ENCODE measurements around the gene ROBO2.
A peak's percentile ranks its signal among the peaks of the same experiment; 100 is the strongest.

The ROBO2 gene

GRCh38 chr3:77535116-77535515, 495.2 kb downstream of the ROBO2 start:
- Histone ChIP-seq H4K91ac (ENCODE audit: low read depth, low read length) (no peak overlapping the region), H2AFZ (ENCODE audit: insufficient read depth, low read length, poor library complexity) (no peak overlapping the region), H3K4me1 (ENCODE audit: control insufficient read depth in 1 of 2, insufficient read depth in 2 of 2, low read length in 2 of 2) (no peaks in the 10 kb centered on the region), H3K27ac (ENCODE audit: low read depth, low read length) (no peak overlapping the region), H3K27me3 (ENCODE audit: insufficient read depth, low read length) (no peaks in the 10 kb centered on the region), H3K18ac (ENCODE audit: low read length) (no peak overlapping the region), H2BK120ac (ENCODE audit: insufficient read depth, low read length, poor library complexity) (no peak overlapping the region), H4K8ac (ENCODE audit: low read depth, low read length) (no peak overlapping the region), H2BK5ac (ENCODE audit: low read depth, low read length, poor library complexity) (no peak overlapping the region), H3K79me1 (ENCODE audit: low read length) (no peaks in the 10 kb centered on the region), H2AK5ac (ENCODE audit: low read length) (no peak overlapping the region), H3K4me3 (ENCODE audit: low read depth, low read length) (no peak overlapping the region), H3K4me2 (ENCODE audit: low read length) (no peak overlapping the region), H4K12ac (ENCODE audit: low read depth, low read length) (no peak overlapping the region), H2BK12ac (ENCODE audit: low read length) (no peak overlapping the region), H3K9ac (ENCODE audit: low read length) (no peak overlapping the region), H3K23ac (ENCODE audit: low read length) (no peak overlapping the region), H3K36me3 (ENCODE audit: control insufficient read depth in 1 of 2, insufficient read depth in 2 of 2, low read length in 2 of 2) (no peaks in the 10 kb centered on the region), H3K4ac (ENCODE audit: low read depth, low read length) (no peak overlapping the region), H3K9me3 (ENCODE audit: insufficient read depth, low read depth, low read length) (peaks cover 2% of the 10 kb centered on the region), H3K79me2 (ENCODE audit: control insufficient read depth, insufficient read depth, low read length, poor library complexity) (no peaks in the 10 kb centered on the region), H3K14ac (ENCODE audit: low read length) (no peak overlapping the region)
- WGBS (ENCODE audit: extremely low coverage, insufficient coverage, insufficient read length): no CpG with 5 or more reads among the region's 2 CpGs
- no peak for DNase-seq

- Histone ChIP-seq H2BK120ac (ENCODE audit: insufficient read depth, low read length, poor library complexity) (no peak overlapping the region), H4K91ac (ENCODE audit: low read depth, low read length) (no peak overlapping the region), H2BK5ac (ENCODE audit: low read depth, low read length, poor library complexity) (no peak overlapping the region), H3K4me3 (ENCODE audit: low read depth, low read length) (no peak overlapping the region), H3K23ac (ENCODE audit: low read length) (no peak overlapping the region), H4K12ac (ENCODE audit: low read depth, low read length) (no peak overlapping the region), H3K4ac (ENCODE audit: low read depth, low read length) (no peak overlapping the region), H3K14ac (ENCODE audit: low read length) (no peak overlapping the region), H2AFZ (ENCODE audit: insufficient read depth, low read length, poor library complexity) (no peak overlapping the region), H3K9me3 (ENCODE audit: insufficient read depth, low read depth, low read length) (peaks cover 2% of the 10 kb centered on the region), H2AK5ac (ENCODE audit: low read length) (no peak overlapping the region), H3K36me3 (ENCODE audit: control insufficient read depth in 1 of 2, insufficient read depth in 2 of 2, low read length in 2 of 2) (no peaks in the 10 kb centered on the region), H3K27ac (ENCODE audit: low read depth, low read length) (no peak overlapping the region), H3K9ac (ENCODE audit: low read length) (no peak overlapping the region), H4K8ac (ENCODE audit: low read depth, low read length) (no peak overlapping the region), H3K18ac (ENCODE audit: low read length) (no peak overlapping the region), H3K4me2 (ENCODE audit: low read length) (no peak overlapping the region), H3K27me3 (ENCODE audit: insufficient read depth, low read length) (no peaks in the 10 kb centered on the region), H3K79me2 (ENCODE audit: control insufficient read depth, insufficient read depth, low read length, poor library complexity) (no peaks in the 10 kb centered on the region), H3K4me1 (ENCODE audit: control insufficient read depth in 1 of 2, insufficient read depth in 2 of 2, low read length in 2 of 2) (no peaks in the 10 kb centered on the region), H2BK12ac (ENCODE audit: low read length) (no peak overlapping the region), H3K79me1 (ENCODE audit: low read length) (no peaks in the 10 kb centered on the region)
- peak; percentile 14 to 39 for DNase-seq
- whole genome bisulfite sequencing (ENCODE audit: extremely low coverage, insufficient coverage, insufficient read length): no CpG with 5 or more reads among the region's 3 CpGs
Measured at GRCh38 chr3:77536038-77536775, 496.3 kb downstream of the ROBO2 start.

- no peak overlapping the region for H4K91ac ChIP-seq (ENCODE audit: low read depth, low read length)
- no peak overlapping the region for H2BK5ac ChIP-seq (ENCODE audit: low read depth, low read length, poor library complexity)
- no peaks in the 10 kb centered on the region for H3K79me2 ChIP-seq (ENCODE audit: control insufficient read depth, insufficient read depth, low read length, poor library complexity)
- H3K4me1 ChIP-seq (ENCODE audit: control insufficient read depth in 1 of 2, insufficient read depth in 2 of 2, low read length in 2 of 2): no peaks in the 10 kb centered on the region
- H3K18ac ChIP-seq (ENCODE audit: low read length): no peak overlapping the region
- no peak overlapping the region for H3K27ac ChIP-seq (ENCODE audit: low read depth, low read length)
- H3K4me2 ChIP-seq (ENCODE audit: low read length): no peak overlapping the region
- H4K12ac ChIP-seq (ENCODE audit: low read depth, low read length): no peak overlapping the region
- H3K23ac ChIP-seq (ENCODE audit: low read length): no peak overlapping the region
- DNase-seq: no peak
- no CpG with 5 or more reads among the region's 11 CpGs for WGBS (ENCODE audit: extremely low coverage, insufficient coverage, insufficient read length)
- no peak overlapping the region for H2AFZ ChIP-seq (ENCODE audit: insufficient read depth, low read length, poor library complexity)
- no peak overlapping the region for H4K8ac ChIP-seq (ENCODE audit: low read depth, low read length)
- H2BK120ac ChIP-seq (ENCODE audit: insufficient read depth, low read length, poor library complexity): no peak overlapping the region
- no peaks in the 10 kb centered on the region for H3K36me3 ChIP-seq (ENCODE audit: control insufficient read depth in 1 of 2, insufficient read depth in 2 of 2, low read length in 2 of 2)
- no peak overlapping the region for H3K14ac ChIP-seq (ENCODE audit: low read length)
- no peak overlapping the region for H3K4me3 ChIP-seq (ENCODE audit: low read depth, low read length)
- H2AK5ac ChIP-seq (ENCODE audit: low read length): no peak overlapping the region
- H3K27me3 ChIP-seq (ENCODE audit: insufficient read depth, low read length): no peaks in the 10 kb centered on the region
- H3K9ac ChIP-seq (ENCODE audit: low read length): no peak overlapping the region
- H3K9me3 ChIP-seq (ENCODE audit: insufficient read depth, low read depth, low read length): no peaks in the 10 kb centered on the region
- no peaks in the 10 kb centered on the region for H3K79me1 ChIP-seq (ENCODE audit: low read length)
- H2BK12ac ChIP-seq (ENCODE audit: low read length): no peak overlapping the region
- H3K4ac ChIP-seq (ENCODE audit: low read depth, low read length): no peak overlapping the region
Measured at GRCh38 chr3:77539014-77539413, 499.1 kb downstream of the ROBO2 start.

GRCh38 chr3:77539677-77540076, 499.8 kb downstream of the ROBO2 start:
- H3K36me3 ChIP-seq (ENCODE audit: control insufficient read depth in 1 of 2, insufficient read depth in 2 of 2, low read length in 2 of 2): no peaks in the 10 kb centered on the region
- H3K23ac ChIP-seq (ENCODE audit: low read length): no peak overlapping the region
- no peaks in the 10 kb centered on the region for H3K4me1 ChIP-seq (ENCODE audit: control insufficient read depth in 1 of 2, insufficient read depth in 2 of 2, low read length in 2 of 2)
- no peak overlapping the region for H3K4ac ChIP-seq (ENCODE audit: low read depth, low read length)
- DNase-seq: no peak
- no peak overlapping the region for H2AK5ac ChIP-seq (ENCODE audit: low read length)
- H2AFZ ChIP-seq (ENCODE audit: insufficient read depth, low read length, poor library complexity): no peak overlapping the region
- H3K4me3 ChIP-seq (ENCODE audit: low read depth, low read length): no peak overlapping the region
- H3K4me2 ChIP-seq (ENCODE audit: low read length): no peak overlapping the region
- H2BK120ac ChIP-seq (ENCODE audit: insufficient read depth, low read length, poor library complexity): no peak overlapping the region
- H3K79me1 ChIP-seq (ENCODE audit: low read length): no peaks in the 10 kb centered on the region
- no peaks in the 10 kb centered on the region for H3K9me3 ChIP-seq (ENCODE audit: insufficient read depth, low read depth, low read length)
- no CpG with 5 or more reads among the region's 2 CpGs for WGBS (ENCODE audit: extremely low coverage, insufficient coverage, insufficient read length)
- no peaks in the 10 kb centered on the region for H3K79me2 ChIP-seq (ENCODE audit: control insufficient read depth, insufficient read depth, low read length, poor library complexity)
- no peak overlapping the region for H3K27ac ChIP-seq (ENCODE audit: low read depth, low read length)
- H3K27me3 ChIP-seq (ENCODE audit: insufficient read depth, low read length): no peaks in the 10 kb centered on the region
- no peak overlapping the region for H2BK12ac ChIP-seq (ENCODE audit: low read length)
- H4K8ac ChIP-seq (ENCODE audit: low read depth, low read length): no peak overlapping the region
- no peak overlapping the region for H3K14ac ChIP-seq (ENCODE audit: low read length)
- H2BK5ac ChIP-seq (ENCODE audit: low read depth, low read length, poor library complexity): no peak overlapping the region
- no peak overlapping the region for H3K18ac ChIP-seq (ENCODE audit: low read length)
- no peak overlapping the region for H3K9ac ChIP-seq (ENCODE audit: low read length)
- no peak overlapping the region for H4K12ac ChIP-seq (ENCODE audit: low read depth, low read length)
- no peak overlapping the region for H4K91ac ChIP-seq (ENCODE audit: low read depth, low read length)

Measured in trophoblast cell (in vitro differentiated cells and primary cell).